M059J (cell line): ENCODE results near the gene OR11G2. TPM values are rescaled to one million over a fixed set of nuclear protein-coding genes. Genes with fewer than 3 reads are reported as not detected.
A peak's percentile ranks its signal among the peaks of the same experiment; 100 is the strongest.
"Not testable (repeated sequence)": the region's sequence is repeated elsewhere in the genome, so short reads cannot be mapped to it uniquely, and the experiment has no call there.

Experiments used
- DNase-seq: peaks from one replicate; pipeline ENCODE4 v3.0.0-alpha.2; 2012; ENCODE audit warnings: low read depth
- total RNA-seq: library from RNA; depleted of rRNA; stranded (reverse); fragments of >200 nt; shearing (Covaris generic); gene quantifications from 2 replicates; pipeline ENCODE4 v1.2.3, GENCODE V29; 2014; rRNA removed

OR11G2 gene
- total RNA-seq, 1 experiment from 2014 or later = not detected

DNA sequence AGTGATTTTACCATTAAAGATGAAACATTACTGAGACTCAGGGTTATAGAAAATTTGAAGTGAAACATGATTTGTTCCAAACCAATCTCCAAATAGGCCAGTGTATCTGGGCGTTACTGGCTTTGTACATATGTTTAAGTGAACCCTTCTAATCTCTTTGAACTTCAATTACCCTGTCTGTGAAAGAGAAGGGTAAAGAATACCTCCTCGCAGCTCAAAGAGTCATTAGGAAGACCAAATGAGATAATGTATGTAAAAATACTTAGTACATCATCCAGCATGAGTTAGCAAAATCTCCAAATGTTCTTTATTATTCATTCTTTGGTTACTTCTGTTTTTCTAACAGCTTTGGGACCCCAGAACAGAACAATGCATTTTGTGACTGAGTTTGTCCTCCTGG lies 32.7 kb downstream of the OR11G2 start, which contains the start of gene OR11H6:
OR11H6 (plus strand) TSS at position 301 of the 400 bp plus-strand sequence; CDS start at position 301, 0 bp downstream.
- DNase-seq = no peak

DNA sequence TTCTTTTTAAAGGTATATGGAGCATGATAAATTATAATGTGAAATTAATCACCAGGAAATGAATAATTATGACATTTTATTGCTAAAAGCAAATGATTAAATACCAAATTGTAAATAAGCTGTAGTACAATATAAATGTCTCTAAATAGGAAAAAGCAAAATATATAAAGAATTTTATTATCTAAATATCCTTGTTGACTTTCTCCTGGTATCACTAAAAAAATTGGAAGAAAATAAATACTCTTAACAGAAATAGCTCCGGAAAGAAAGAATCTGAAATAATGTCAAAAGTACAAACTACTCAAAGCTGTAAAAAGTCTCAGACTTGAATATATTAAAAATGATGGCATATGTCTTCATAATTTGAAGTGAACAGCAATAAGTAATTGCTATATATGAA lies 38.0 kb downstream of the OR11G2 start, which contains the start of gene OR11H7:
OR11H7 (plus strand) TSS at position 301 of the 400 bp plus-strand sequence.
- no peak for DNase-seq

DNA sequence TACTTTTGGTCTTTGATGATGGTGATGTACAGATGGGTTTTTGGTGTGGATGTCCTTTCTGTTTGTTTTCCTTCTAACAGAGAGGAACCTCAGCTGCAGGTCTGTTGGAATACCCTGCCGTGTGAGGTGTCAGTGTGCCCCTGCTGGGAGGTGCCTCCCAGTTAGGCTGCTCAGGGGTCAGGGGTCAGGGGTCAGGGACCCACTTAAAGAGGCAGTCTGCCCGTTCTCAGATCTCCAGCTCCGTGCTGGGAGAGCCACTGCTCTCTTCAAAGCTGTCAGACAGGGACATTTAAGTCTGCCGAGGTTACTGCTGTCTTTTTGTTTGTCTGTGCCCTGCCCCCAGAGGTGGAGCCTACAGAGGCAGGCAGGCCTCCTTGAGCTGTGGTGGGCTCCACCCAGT lies 44.7 kb downstream of the OR11G2 start:
- DNase-seq = not testable (repeated sequence)

DNA sequence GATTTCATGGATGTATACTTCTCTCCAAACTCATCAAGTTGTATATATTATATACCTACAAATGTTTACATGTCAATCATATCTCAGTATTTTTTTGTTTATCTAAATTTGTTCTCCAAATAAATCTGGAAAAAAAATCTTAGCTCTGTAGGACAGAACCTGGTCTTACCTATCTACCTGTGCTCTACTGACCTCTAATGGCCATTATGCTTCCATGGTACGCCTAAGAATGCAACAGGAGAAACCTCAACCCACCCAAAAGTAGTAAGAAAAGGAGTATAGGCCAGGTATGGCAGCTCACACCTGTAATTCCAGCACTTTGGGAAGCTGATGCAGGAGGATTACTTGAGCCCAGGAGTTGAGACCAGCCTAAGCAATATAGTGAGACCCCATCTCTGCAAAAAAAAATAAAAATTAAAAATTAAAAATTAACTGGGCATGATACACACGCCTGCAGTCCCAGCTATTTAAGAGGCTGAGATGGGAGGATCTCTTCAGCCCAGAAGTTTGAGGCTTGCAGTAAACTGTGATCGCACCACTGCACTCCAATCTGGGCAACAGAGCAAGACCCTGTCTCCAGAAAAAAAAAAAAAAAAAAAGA lies 57.0 kb downstream of the OR11G2 start:
- DNase-seq = peak; percentile 12

Other genes with a start within 250 kb of the OR11G2 start
- not detected in 2 replicates for gene OR4K15, start 215.3 kb upstream of the OR11G2 start, total RNA-seq
- not detected in 2 replicates for gene OR4Q2, start 188.7 kb upstream of the OR11G2 start, total RNA-seq
- gene OR4K14, start 171.6 kb upstream of the OR11G2 start, total RNA-seq = not detected in 2 replicates
- gene OR4K13, start 154.9 kb upstream of the OR11G2 start, total RNA-seq = not detected in 2 replicates
- gene OR4L1, start 130.9 kb upstream of the OR11G2 start, total RNA-seq = not detected in 2 replicates
- not detected in 2 replicates for gene OR4K17, start 80.2 kb upstream of the OR11G2 start, total RNA-seq
- not detected in 2 replicates for gene OR4N5, start 52.1 kb upstream of the OR11G2 start, total RNA-seq
- not detected in 2 replicates for gene OR11H6, start 32.8 kb downstream of the OR11G2 start, total RNA-seq
- not detected in 2 replicates for gene OR11H7, start 38.1 kb downstream of the OR11G2 start, total RNA-seq
- gene OR11H4, start 48.4 kb downstream of the OR11G2 start, total RNA-seq = not detected in 2 replicates
- 4.0 and 9.5 TPM in 2 replicates for gene TTC5, start 115.1 kb downstream of the OR11G2 start, total RNA-seq
- 54.8 and 57.0 TPM in 2 replicates for gene CCNB1IP1, start 142.4 kb downstream of the OR11G2 start, total RNA-seq
- gene PARP2, start 152.7 kb downstream of the OR11G2 start, total RNA-seq = 25.4 and 27.8 TPM in 2 replicates
- gene TEP1, start 222.6 kb downstream of the OR11G2 start, total RNA-seq = 14.3 and 16.8 TPM in 2 replicates
- gene KLHL33, start 245.3 kb downstream of the OR11G2 start, total RNA-seq = not detected in 2 replicates